Measurements from ENCODE around the gene DNAI7. TPM values are rescaled to one million over a fixed set of nuclear protein-coding genes. Genes with fewer than 3 reads are reported as not detected.
A peak's percentile ranks its signal among the peaks of the same experiment; 100 is the strongest.

Gene DNAI7
- polyA plus RNA-seq, 6 donors from 2014 or later, result 0.16 to 0.21 TPM; not detected in 4

- no peak overlapping the region for H3K4me3 Mint-ChIP-seq
- H3K27me3 Mint-ChIP-seq, result no peaks in the 10 kb centered on the region
- DNase-seq, result no peak
- peaks cover 0 to 7% (median 2%) of the 10 kb centered on the region in 3 donors for H3K4me1 Mint-ChIP-seq
- H3K36me3 Mint-ChIP-seq, result peaks cover 9 to 13% of the 10 kb centered on the region in 2 donors
- H3K9me3 Mint-ChIP-seq, result peaks cover 0 to 5% (median 0%) of the 10 kb centered on the region in 7 donors
- H3K27ac Mint-ChIP-seq, result no peak overlapping the region
- no peak for ATAC-seq (ENCODE audit: low read depth in 2 of 2)
These were observed 81.3 kb downstream of the DNAI7 start for GRCh38 chr12:25113651-25114050.

- DNase-seq (no peak), ATAC-seq (ENCODE audit: low read depth in 2 of 2) (no peak)
- H3K9me3 Mint-ChIP-seq, result peaks cover 0 to 5% (median 0%) of the 10 kb centered on the region in 7 donors
- H3K4me1 Mint-ChIP-seq, result peaks cover 0 to 8% (median 7%) of the 10 kb centered on the region in 3 donors
- no peak overlapping the region for H3K4me3 Mint-ChIP-seq
- peaks cover 9 to 24% of the 10 kb centered on the region in 2 donors for H3K36me3 Mint-ChIP-seq
- peak overlapping the region; percentile 2 to 95 (median 86) for H3K27ac Mint-ChIP-seq
- H3K27me3 Mint-ChIP-seq, result no peaks in the 10 kb centered on the region
These were observed 84.7 kb downstream of the DNAI7 start for GRCh38 chr12:25110260-25110659.

GRCh38 chr12:25107920-25108319, 87.0 kb downstream of the DNAI7 start:
- Mint-ChIP-seq H3K27me3 (no peaks in the 10 kb centered on the region), H3K9me3 (peaks cover 0 to 5% (median 0%) of the 10 kb centered on the region in 7 donors), H3K4me3 (no peak overlapping the region), H3K36me3 (peaks cover 9 to 32% of the 10 kb centered on the region in 2 donors), H3K27ac (peak overlapping the region in 3 of 6 donors; percentile 42 to 57 (median 47)), H3K4me1 (peaks cover 0 to 8% (median 3%) of the 10 kb centered on the region in 3 donors)
- peak in 1 of 2 donors; percentile 27 for ATAC-seq (ENCODE audit: low read depth in 2 of 2)
- no peak for DNase-seq

- ATAC-seq (ENCODE audit: low read depth in 2 of 2) (no peak), DNase-seq (no peak)
- Mint-ChIP-seq H3K9me3 (peaks cover 0 to 5% (median 0%) of the 10 kb centered on the region in 7 donors), H3K27ac (peak overlapping the region in 2 of 6 donors; percentile 22 to 49), H3K27me3 (no peaks in the 10 kb centered on the region), H3K36me3 (peaks cover 16 to 40% of the 10 kb centered on the region in 2 donors), H3K4me1 (peaks cover 0 to 8% (median 3%) of the 10 kb centered on the region in 3 donors), H3K4me3 (no peak overlapping the region)
These were observed 88.1 kb downstream of the DNAI7 start for GRCh38 chr12:25106818-25107217.

- Mint-ChIP-seq H3K4me3 (peak overlapping the region in 1 of 8 donors; percentile 11), H3K36me3 (peaks cover 7 to 29% of the 10 kb centered on the region in 2 donors), H3K27me3 (no peaks in the 10 kb centered on the region), H3K27ac (peak overlapping the region in 3 of 6 donors; percentile 47 to 62 (median 51)), H3K9me3 (no peaks in the 10 kb centered on the region), H3K4me1 (peaks cover under 1 to 13% (median 9%) of the 10 kb centered on the region in 3 donors)
- DNase-seq (no peak), ATAC-seq (ENCODE audit: low read depth in 2 of 2) (no peak)
These were observed 92.6 kb downstream of the DNAI7 start for GRCh38 chr12:25102402-25102801.

GRCh38 chr12:25101092-25101445, 93.9 kb downstream of the DNAI7 start:
- no peak for ATAC-seq (ENCODE audit: low read depth in 2 of 2)
- Mint-ChIP-seq H3K4me3 (peak overlapping the region in 2 of 8 donors; percentile 19 to 45), H3K4me1 (peaks cover 0 to 13% (median 12%) of the 10 kb centered on the region in 3 donors), H3K36me3 (peaks cover 11 to 35% of the 10 kb centered on the region in 2 donors), H3K27me3 (no peaks in the 10 kb centered on the region), H3K27ac (peak overlapping the region in 3 of 6 donors; percentile 17 to 93 (median 36)), H3K9me3 (no peaks in the 10 kb centered on the region)
- DNase-seq, result no peak

GRCh38 chr12:25100194-25101091, 94.5 kb downstream of the DNAI7 start:
- Mint-ChIP-seq H3K4me3 (peak overlapping the region in 2 of 8 donors; percentile 19 to 45), H3K27ac (peak overlapping the region in 4 of 6 donors; percentile 11 to 93 (median 44)), H3K9me3 (no peaks in the 10 kb centered on the region)

GRCh38 chr12:25099010-25099409, 96.0 kb downstream of the DNAI7 start:
- Mint-ChIP-seq H3K27me3 (no peaks in the 10 kb centered on the region), H3K27ac (no peak overlapping the region), H3K36me3 (peaks cover 25 to 48% of the 10 kb centered on the region in 2 donors), H3K9me3 (peaks cover 0 to 3% (median 0%) of the 10 kb centered on the region in 7 donors), H3K4me1 (peaks cover 0 to 22% (median 16%) of the 10 kb centered on the region in 3 donors), H3K4me3 (no peak overlapping the region)
- DNase-seq (no peak), ATAC-seq (ENCODE audit: low read depth in 2 of 2) (no peak)

More at GRCh38 chr12:25100194-25101091, 94.5 kb downstream of the DNAI7 start:
- Mint-ChIP-seq H3K36me3 (peaks cover 17 to 41% of the 10 kb centered on the region in 2 donors), H3K4me1 (peaks cover 0 to 16% (median 13%) of the 10 kb centered on the region in 3 donors), H3K27me3 (no peaks in the 10 kb centered on the region)
- no peak for DNase-seq
- ATAC-seq (ENCODE audit: low read depth in 2 of 2), result no peak

- Mint-ChIP-seq H3K4me3 (peak overlapping the region in 1 of 8 donors; percentile 71), H3K27me3 (no peaks in the 10 kb centered on the region), H3K4me1 (peaks cover 39 to 55% (median 53%) of the 10 kb centered on the region in 3 donors), H3K36me3 (peaks cover 63 to 75% of the 10 kb centered on the region in 2 donors), H3K9me3 (peaks cover 0 to 6% (median 0%) of the 10 kb centered on the region in 7 donors), H3K27ac (peak overlapping the region; percentile 2 to 74 (median 67))
- DNase-seq (no peak), ATAC-seq (ENCODE audit: low read depth in 2 of 2) (no peak)
These were observed 105.2 kb downstream of the DNAI7 start for GRCh38 chr12:25089738-25090137.

GRCh38 chr12:25087596-25087995, 107.4 kb downstream of the DNAI7 start:
- ATAC-seq (ENCODE audit: low read depth in 2 of 2) (no peak), DNase-seq (no peak)
- Mint-ChIP-seq H3K9me3 (no peaks in the 10 kb centered on the region), H3K4me1 (peaks cover 36 to 47% (median 41%) of the 10 kb centered on the region in 3 donors), H3K36me3 (peaks cover 64 to 70% of the 10 kb centered on the region in 2 donors), H3K27me3 (no peaks in the 10 kb centered on the region), H3K4me3 (no peak overlapping the region), H3K27ac (peak overlapping the region in 5 of 6 donors; percentile 20 to 86 (median 36))

GRCh38 chr12:25084816-25085215, 110.1 kb downstream of the DNAI7 start:
- peaks cover 26 to 30% (median 28%) of the 10 kb centered on the region in 3 donors for H3K4me1 Mint-ChIP-seq
- peaks cover 50% of the 10 kb centered on the region in 2 donors for H3K36me3 Mint-ChIP-seq
- no peak for ATAC-seq (ENCODE audit: low read depth in 2 of 2)
- H3K27ac Mint-ChIP-seq, result peak overlapping the region in 4 of 6 donors; percentile 55 to 90 (median 71)
- no peaks in the 10 kb centered on the region for H3K27me3 Mint-ChIP-seq
- no peak for DNase-seq
- H3K9me3 Mint-ChIP-seq, result no peaks in the 10 kb centered on the region
- H3K4me3 Mint-ChIP-seq, result no peak overlapping the region

GRCh38 chr12:25083211-25083610, 111.7 kb downstream of the DNAI7 start:
- DNase-seq (no peak), ATAC-seq (ENCODE audit: low read depth in 2 of 2) (no peak)
- Mint-ChIP-seq H3K9me3 (no peaks in the 10 kb centered on the region), H3K27me3 (no peaks in the 10 kb centered on the region), H3K4me1 (peaks cover 22 to 26% (median 24%) of the 10 kb centered on the region in 3 donors), H3K4me3 (no peak overlapping the region), H3K27ac (peak overlapping the region in 1 of 6 donors; percentile 80), H3K36me3 (peaks cover 46 to 47% of the 10 kb centered on the region in 2 donors)

GRCh38 chr12:25082628-25083027, 112.3 kb downstream of the DNAI7 start:
- no peak for ATAC-seq (ENCODE audit: low read depth in 2 of 2)
- H3K36me3 Mint-ChIP-seq, result peaks cover 41 to 43% of the 10 kb centered on the region in 2 donors
- DNase-seq, result no peak
- H3K27me3 Mint-ChIP-seq, result no peaks in the 10 kb centered on the region
- no peak overlapping the region for H3K4me3 Mint-ChIP-seq
- no peaks in the 10 kb centered on the region for H3K9me3 Mint-ChIP-seq
- no peak overlapping the region for H3K27ac Mint-ChIP-seq
- H3K4me1 Mint-ChIP-seq, result peaks cover 16 to 23% (median 18%) of the 10 kb centered on the region in 3 donors
